Astrocyte (in vitro differentiated cells and primary cell): ENCODE data around the gene TKTL2.

Source experiments
- EZH2 ChIP-seq: IDR thresholded peaks from 2 replicates; pipeline ENCODE4 v1.6.1; 2012; ENCODE audit warnings: mild to moderate bottlenecking, low read length, inconsistent platforms; ENCODE audit not compliant: insufficient read depth
- TF ChIP-seq, protein P1 (sequence below): IDR thresholded peaks from 2 replicates; pipeline ENCODE4 v1.5.1; 2011; ENCODE audit warnings: low read depth, mild to moderate bottlenecking, inconsistent platforms, low read length, moderate library complexity; ENCODE audit not compliant: insufficient read depth

GRCh38 chr4:163470391-163470790 lies 3.2 kb downstream of the TKTL2 start:
- TF ChIP-seq EZH2 = no peak
- TF ChIP-seq, protein P1, sequence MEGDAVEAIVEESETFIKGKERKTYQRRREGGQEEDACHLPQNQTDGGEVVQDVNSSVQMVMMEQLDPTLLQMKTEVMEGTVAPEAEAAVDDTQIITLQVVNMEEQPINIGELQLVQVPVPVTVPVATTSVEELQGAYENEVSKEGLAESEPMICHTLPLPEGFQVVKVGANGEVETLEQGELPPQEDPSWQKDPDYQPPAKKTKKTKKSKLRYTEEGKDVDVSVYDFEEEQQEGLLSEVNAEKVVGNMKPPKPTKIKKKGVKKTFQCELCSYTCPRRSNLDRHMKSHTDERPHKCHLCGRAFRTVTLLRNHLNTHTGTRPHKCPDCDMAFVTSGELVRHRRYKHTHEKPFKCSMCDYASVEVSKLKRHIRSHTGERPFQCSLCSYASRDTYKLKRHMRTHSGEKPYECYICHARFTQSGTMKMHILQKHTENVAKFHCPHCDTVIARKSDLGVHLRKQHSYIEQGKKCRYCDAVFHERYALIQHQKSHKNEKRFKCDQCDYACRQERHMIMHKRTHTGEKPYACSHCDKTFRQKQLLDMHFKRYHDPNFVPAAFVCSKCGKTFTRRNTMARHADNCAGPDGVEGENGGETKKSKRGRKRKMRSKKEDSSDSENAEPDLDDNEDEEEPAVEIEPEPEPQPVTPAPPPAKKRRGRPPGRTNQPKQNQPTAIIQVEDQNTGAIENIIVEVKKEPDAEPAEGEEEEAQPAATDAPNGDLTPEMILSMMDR = no peak
